Smooth muscle cell (in vitro differentiated cells): Measurements from ENCODE around the gene WFDC10B. TPM values are rescaled to one million over a fixed set of nuclear protein-coding genes. Genes with fewer than 3 reads are reported as not detected.

ENCODE experiments used
- DNase-seq: peaks from one replicate; lab custom pipeline; 2025; ENCODE audit not compliant: unreplicated experiment; lab: John Stamatoyannopoulos, UW
- H2AFZ ChIP-seq: fragments of 200-600 bp; sonication (generic); 2 replicates; pipeline ENCODE4 v1.6.0; 2016; ENCODE audit warnings: antibody characterized with exemption, low read depth, mild to moderate bottlenecking
- H3F3A ChIP-seq: fragments of 200-600 bp; sonication (generic); 2 replicates; pipeline ENCODE4 v1.6.0; 2017; ENCODE audit warnings: antibody characterized with exemption, low read depth
- H3K27ac ChIP-seq: fragments of 200-600 bp; sonication (generic); 2 replicates; pipeline ENCODE4 v1.5.1; 2016; ENCODE audit warnings: low read depth, mild to moderate bottlenecking
- H3K27me3 ChIP-seq: fragments of 200-600 bp; sonication (generic); 2 replicates; pipeline ENCODE4 v1.6.1; 2016; ENCODE audit warnings: low read depth, mild to moderate bottlenecking
- H3K36me3 ChIP-seq: fragments of 200-600 bp; sonication (generic); 2 replicates; pipeline ENCODE4 v1.5.1; 2016; ENCODE audit warnings: low read depth
- H3K4me1 ChIP-seq: fragments of 200-600 bp; sonication (generic); 2 replicates; pipeline ENCODE4 v1.5.1; 2016; ENCODE audit warnings: low read depth
- H3K4me2 ChIP-seq: fragments of 200-600 bp; sonication (generic); 2 replicates; pipeline ENCODE4 v1.6.0; 2016; ENCODE audit warnings: mild to moderate bottlenecking
- H3K4me3 ChIP-seq: fragments of 200-600 bp; sonication (generic); 2 replicates; pipeline ENCODE4 v1.5.1; 2016; ENCODE audit warnings: mild to moderate bottlenecking
- H3K79me2 ChIP-seq: fragments of 200-600 bp; sonication (generic); 2 replicates; pipeline ENCODE4 v1.6.0; 2016; ENCODE audit warnings: low read depth, mild to moderate bottlenecking
- H3K9ac ChIP-seq: fragments of 200-600 bp; sonication (generic); 2 replicates; pipeline ENCODE4 v1.6.0; 2016; ENCODE audit warnings: low read depth
- H3K9me3 ChIP-seq: fragments of 200-600 bp; sonication (generic); replicated peaks from 2 replicates; pipeline ENCODE4 v1.5.1; 2016; ENCODE audit warnings: low read depth
- H4K20me1 ChIP-seq: fragments of 200-600 bp; sonication (generic); 2 replicates; pipeline ENCODE4 v1.6.0; 2016; ENCODE audit warnings: low read depth
- CTCF ChIP-seq: fragments of 200-600 bp; sonication (generic); IDR thresholded peaks from 2 replicates; pipeline ENCODE4 v1.5.1; 2017; ENCODE audit warnings: borderline replicate concordance, mild to moderate bottlenecking, antibody characterized with exemption; ENCODE audit not compliant: insufficient read depth, poor library complexity, severe bottlenecking
- WGBS: methylation state at CpG from one replicate; pipeline ENCODE4 v1.1.7; 2016; ENCODE audit warnings: low lambda C conversion rate; 5-methylcytosine and 5-hydroxymethylcytosine counted together
- microRNA-seq: library from miRNA; unstranded; fragments of <30 nt; microRNA quantifications from one replicate; pipeline ENCODE4, GENCODE V29; 2016; ENCODE audit warnings: borderline number of aligned reads
- polyA plus RNA-seq: library from polyadenylated mRNA; unstranded; fragments of >200 nt; fragmentation: Nextera tagmentation; extraction: Ambion mirVana; gene quantifications from 2 replicates; pipeline ENCODE4 v1.2.1, GENCODE V29; 2016
- small RNA-seq: library from RNA; depleted of rRNA; stranded (forward); fragments of <200 nt; gene quantifications from one replicate; pipeline ENCODE3, GENCODE V24; 2014
- total RNA-seq: library from RNA; depleted of rRNA; stranded (reverse); fragments of >200 nt; gene quantifications from 2 replicates; pipeline ENCODE4 v1.2.3, GENCODE V29; 2014

The WFDC10B gene
- total and polyA plus RNA-seq, 2 experiments from 2014 or later: not detected

- H3K27me3 ChIP-seq: no peaks in the 10 kb centered on the region
- no peaks in the 10 kb centered on the region for H3K36me3 ChIP-seq
- H3K4me3 ChIP-seq: no peak overlapping the region
- no peak overlapping the region for H3K9ac ChIP-seq
- no peaks in the 10 kb centered on the region for H3K4me1 ChIP-seq
- H3F3A ChIP-seq: no peaks in the 10 kb centered on the region
- no peak for DNase-seq
- H3K79me2 ChIP-seq: no peaks in the 10 kb centered on the region
- H3K4me2 ChIP-seq: no peak overlapping the region
- H3K27ac ChIP-seq: no peak overlapping the region
- no peaks in the 10 kb centered on the region for H3K9me3 ChIP-seq
- no peak overlapping the region for H2AFZ ChIP-seq
- no peaks in the 10 kb centered on the region for H4K20me1 ChIP-seq
- 90% methylated on average over 5 of the region's 5 CpGs for WGBS
- no peak for TF ChIP-seq CTCF
These were observed 65.1 kb downstream of the WFDC10B start for GRCh38 chr20:45639687-45640086.

- H3K4me1 ChIP-seq: no peaks in the 10 kb centered on the region
- WGBS: 93% methylated on average over 1 of the region's 1 CpG
- no peak overlapping the region for H3K4me3 ChIP-seq
- TF ChIP-seq CTCF: no peak
- H4K20me1 ChIP-seq: no peaks in the 10 kb centered on the region
- DNase-seq: no peak
- H3K36me3 ChIP-seq: no peaks in the 10 kb centered on the region
- H3K27ac ChIP-seq: no peak overlapping the region
- H3F3A ChIP-seq: no peaks in the 10 kb centered on the region
- no peaks in the 10 kb centered on the region for H3K9me3 ChIP-seq
- H3K9ac ChIP-seq: no peak overlapping the region
- H2AFZ ChIP-seq: no peak overlapping the region
- no peaks in the 10 kb centered on the region for H3K79me2 ChIP-seq
- H3K27me3 ChIP-seq: no peaks in the 10 kb centered on the region
- no peak overlapping the region for H3K4me2 ChIP-seq
These were observed 68.3 kb downstream of the WFDC10B start for GRCh38 chr20:45636513-45636912.

Small RNA genes lying within 50 kb of the gene (microRNA-seq; reads per million reads assigned to microRNA genes)
- gene MIR3617: 21.0 reads per million, percentile 28 among the genes with 10 or more reads in this experiment

Small RNA genes lying within 50 kb of the gene (small RNA-seq; reads per million reads assigned to genes)
- not detected for gene MIR3617
- not detected for gene SPINT5P

Other genes starting within 250 kb of the WFDC10B start
- 3.0 and 5.7 TPM in 2 replicates for gene WFDC2, start 235.3 kb downstream of the WFDC10B start, total RNA-seq
- 9.5 and 42.9 TPM in 2 replicates for gene WFDC2, start 235.3 kb downstream of the WFDC10B start, polyA plus RNA-seq
- not detected in 2 replicates for gene SPINT3, start 189.4 kb downstream of the WFDC10B start, total RNA-seq
- not detected in 2 replicates for gene SPINT3, start 189.4 kb downstream of the WFDC10B start, polyA plus RNA-seq
- gene WFDC6, start 165.5 kb downstream of the WFDC10B start, total RNA-seq: not detected in 2 replicates
- not detected in 2 replicates for gene WFDC6, start 165.5 kb downstream of the WFDC10B start, polyA plus RNA-seq
- not detected in 2 replicates for gene EPPIN, start 157.6 kb downstream of the WFDC10B start, total RNA-seq
- gene EPPIN, start 157.6 kb downstream of the WFDC10B start, polyA plus RNA-seq: not detected in 2 replicates
- gene WFDC8, start 125.7 kb downstream of the WFDC10B start, total RNA-seq: not detected in 2 replicates
- gene WFDC8, start 125.7 kb downstream of the WFDC10B start, polyA plus RNA-seq: not detected in 2 replicates
- gene WFDC10A, start 75.3 kb downstream of the WFDC10B start, total RNA-seq: not detected in 2 replicates
- gene WFDC10A, start 75.3 kb downstream of the WFDC10B start, polyA plus RNA-seq: not detected in 2 replicates
- not detected in 2 replicates for gene WFDC9, start 73.7 kb downstream of the WFDC10B start, total RNA-seq
- gene WFDC9, start 73.7 kb downstream of the WFDC10B start, polyA plus RNA-seq: not detected in 2 replicates
- gene WFDC11, start 34.8 kb downstream of the WFDC10B start, total RNA-seq: not detected in 2 replicates
- gene WFDC11, start 34.8 kb downstream of the WFDC10B start, polyA plus RNA-seq: not detected in 2 replicates
- gene WFDC13, start 3.0 kb downstream of the WFDC10B start, total RNA-seq: not detected in 2 replicates
- not detected in 2 replicates for gene WFDC13, start 3.0 kb downstream of the WFDC10B start, polyA plus RNA-seq
- not detected in 2 replicates for gene SPINT4, start 17.3 kb upstream of the WFDC10B start, total RNA-seq
- gene SPINT4, start 17.3 kb upstream of the WFDC10B start, polyA plus RNA-seq: not detected in 2 replicates
- gene WFDC3, start 86.9 kb upstream of the WFDC10B start, total RNA-seq: not detected in 2 replicates
- gene WFDC3, start 86.9 kb upstream of the WFDC10B start, polyA plus RNA-seq: 0.64 TPM in 1 of 2 replicates, not detected in the other
- 15.3 and 19.4 TPM in 2 replicates for gene DNTTIP1, start 86.9 kb upstream of the WFDC10B start, total RNA-seq
- gene DNTTIP1, start 86.9 kb upstream of the WFDC10B start, polyA plus RNA-seq: 52.6 and 55.4 TPM in 2 replicates
- gene UBE2C, start 107.6 kb upstream of the WFDC10B start, total RNA-seq: 25.8 and 35.1 TPM in 2 replicates
- gene UBE2C, start 107.6 kb upstream of the WFDC10B start, polyA plus RNA-seq: 61.2 and 66.5 TPM in 2 replicates
- gene TNNC2, start 122.3 kb upstream of the WFDC10B start, total RNA-seq: 1.7 TPM in 1 of 2 replicates, not detected in the other
- 0.78 and 1.2 TPM in 2 replicates for gene TNNC2, start 122.3 kb upstream of the WFDC10B start, polyA plus RNA-seq
- 10.9 and 14.7 TPM in 2 replicates for gene SNX21, start 128.8 kb upstream of the WFDC10B start, total RNA-seq
- gene SNX21, start 128.8 kb upstream of the WFDC10B start, polyA plus RNA-seq: 14.4 and 17.8 TPM in 2 replicates
- 30.2 and 31.9 TPM in 2 replicates for gene ACOT8, start 152.4 kb upstream of the WFDC10B start, total RNA-seq
- 32.6 and 43.8 TPM in 2 replicates for gene ACOT8, start 152.4 kb upstream of the WFDC10B start, polyA plus RNA-seq
- 4.9 and 6.5 TPM in 2 replicates for gene ZSWIM3, start 152.6 kb upstream of the WFDC10B start, total RNA-seq
- 1.4 and 2.1 TPM in 2 replicates for gene ZSWIM3, start 152.6 kb upstream of the WFDC10B start, polyA plus RNA-seq
- gene ZSWIM1, start 176.2 kb upstream of the WFDC10B start, total RNA-seq: 10.5 and 12.2 TPM in 2 replicates
- gene ZSWIM1, start 176.2 kb upstream of the WFDC10B start, polyA plus RNA-seq: 5.7 and 6.7 TPM in 2 replicates
- gene SPATA25, start 182.6 kb upstream of the WFDC10B start, total RNA-seq: 0.54 and 1.2 TPM in 2 replicates
- 0.43 TPM in 1 of 2 replicates, not detected in the other for gene SPATA25, start 182.6 kb upstream of the WFDC10B start, polyA plus RNA-seq
- gene NEURL2, start 186.2 kb upstream of the WFDC10B start, total RNA-seq: 0.31 and 3.3 TPM in 2 replicates
- 3.7 and 4.7 TPM in 2 replicates for gene NEURL2, start 186.2 kb upstream of the WFDC10B start, polyA plus RNA-seq
- 74.8 and 79.7 TPM in 2 replicates for gene CTSA, start 186.3 kb upstream of the WFDC10B start, total RNA-seq
- gene CTSA, start 186.3 kb upstream of the WFDC10B start, polyA plus RNA-seq: 132 and 138 TPM in 2 replicates
- 81.0 and 93.3 TPM in 2 replicates for gene PLTP, start 207.1 kb upstream of the WFDC10B start, total RNA-seq
- gene PLTP, start 207.1 kb upstream of the WFDC10B start, polyA plus RNA-seq: 197 and 262 TPM in 2 replicates
- gene PCIF1, start 229.7 kb upstream of the WFDC10B start, total RNA-seq: 13.5 and 15.4 TPM in 2 replicates
- 37.2 and 38.9 TPM in 2 replicates for gene PCIF1, start 229.7 kb upstream of the WFDC10B start, polyA plus RNA-seq